ENCODE data around the gene BABAM2. TPM values are rescaled to one million over a fixed set of nuclear protein-coding genes. Genes with fewer than 3 reads are reported as not detected.

Gene BABAM2
- total RNA-seq, 2 experiments from 2014 or later = 19.7 to 33.2 TPM

- Histone ChIP-seq H3K9me2 (ENCODE audit: insufficient read depth, low read length) (no peaks in the 10 kb centered on the region), H3K4me1 (ENCODE audit: insufficient read depth, low read length, poor library complexity, severe bottlenecking) (no peaks in the 10 kb centered on the region), H3K4me2 (ENCODE audit: low read length) (no peak overlapping the region), H3K27ac (ENCODE audit: low read depth, low read length, poor library complexity, severe bottlenecking) (no peak overlapping the region), H2AFZ (ENCODE audit: low read length) (no peak overlapping the region), H3K79me2 (ENCODE audit: insufficient read depth, low read depth, low read length) (no peaks in the 10 kb centered on the region), H4K20me1 (ENCODE audit: insufficient read depth, low read length) (no peaks in the 10 kb centered on the region), H3K4me3 (ENCODE audit: low read depth, low read length, poor library complexity, severe bottlenecking) (no peak overlapping the region), H3K36me3 (ENCODE audit: insufficient read depth, low read length) (no peaks in the 10 kb centered on the region), H3K9me3 (ENCODE audit: low read length) (no peaks in the 10 kb centered on the region)
- intact Hi-C loops (cut with micrococcal nuclease; ENCODE audit: unreplicated experiment) = no loop called here
- POLR2A ChIA-PET = no interaction called here
- BruUV-seq (replicated peaks) = no TSS peak
- DNase-seq (ENCODE audit: low spot score) = no peak
- CTCF ChIA-PET (ENCODE audit: unreplicated experiment) = no interaction called here
- no peak for TF ChIP-seq CTCF (conservative IDR thresholded peaks at IDR 0.05; ENCODE audit: low read length)
- no peak for TF ChIP-seq EZH2phosphoT487 (IDR thresholded peaks at IDR 0.05; ENCODE audit: borderline replicate concordance, low read depth, low read length)
These were observed 258.0 kb downstream of the BABAM2 start for GRCh38 chr2:28148566-28148965.

- Histone ChIP-seq H4K20me1 (ENCODE audit: insufficient read depth, low read length) (no peaks in the 10 kb centered on the region), H3K9me3 (ENCODE audit: low read length) (peaks cover under 1% of the 10 kb centered on the region; the same call in 1 of the 2 replicates), H3K4me2 (ENCODE audit: low read length) (no peak overlapping the region), H2AFZ (ENCODE audit: low read length) (no peak overlapping the region), H3K9me2 (ENCODE audit: insufficient read depth, low read length) (no peaks in the 10 kb centered on the region), H3K79me2 (ENCODE audit: insufficient read depth, low read depth, low read length) (no peaks in the 10 kb centered on the region), H3K4me1 (ENCODE audit: insufficient read depth, low read length, poor library complexity, severe bottlenecking) (no peaks in the 10 kb centered on the region), H3K36me3 (ENCODE audit: insufficient read depth, low read length) (no peaks in the 10 kb centered on the region), H3K27ac (ENCODE audit: low read depth, low read length, poor library complexity, severe bottlenecking) (no peak overlapping the region), H3K4me3 (ENCODE audit: low read depth, low read length, poor library complexity, severe bottlenecking) (no peak overlapping the region)
- TF ChIP-seq EZH2phosphoT487 (IDR thresholded peaks at IDR 0.05; ENCODE audit: borderline replicate concordance, low read depth, low read length) = no peak
- no peak for TF ChIP-seq CTCF (conservative IDR thresholded peaks at IDR 0.05; ENCODE audit: low read length)
- POLR2A ChIA-PET = no interaction called here
- CTCF ChIA-PET (ENCODE audit: unreplicated experiment) = no interaction called here
- DNase-seq (ENCODE audit: low spot score) = no peak
- BruUV-seq (replicated peaks) = no TSS peak
- intact Hi-C loops (cut with micrococcal nuclease; ENCODE audit: unreplicated experiment) = no loop called here
These were observed 259.8 kb downstream of the BABAM2 start for GRCh38 chr2:28150236-28150915.

GRCh38 chr2:28150994-28151393 is 260.5 kb downstream of the BABAM2 start:
- Histone ChIP-seq H3K79me2 (ENCODE audit: insufficient read depth, low read depth, low read length) (no peaks in the 10 kb centered on the region), H3K4me3 (ENCODE audit: low read depth, low read length, poor library complexity, severe bottlenecking) (no peak overlapping the region), H3K4me2 (ENCODE audit: low read length) (no peak overlapping the region), H3K9me2 (ENCODE audit: insufficient read depth, low read length) (no peaks in the 10 kb centered on the region), H3K36me3 (ENCODE audit: insufficient read depth, low read length) (no peaks in the 10 kb centered on the region), H3K27ac (ENCODE audit: low read depth, low read length, poor library complexity, severe bottlenecking) (no peak overlapping the region), H4K20me1 (ENCODE audit: insufficient read depth, low read length) (no peaks in the 10 kb centered on the region), H2AFZ (ENCODE audit: low read length) (no peak overlapping the region), H3K9me3 (ENCODE audit: low read length) (peaks cover 7% of the 10 kb centered on the region; the same call in 1 of the 2 replicates), H3K4me1 (ENCODE audit: insufficient read depth, low read length, poor library complexity, severe bottlenecking) (no peaks in the 10 kb centered on the region)
- no peak for DNase-seq (ENCODE audit: low spot score)
- ChIA-PET CTCF (ENCODE audit: unreplicated experiment) (no interaction called here), POLR2A (no interaction called here)
- intact Hi-C loops (cut with micrococcal nuclease; ENCODE audit: unreplicated experiment) = no loop called here
- TF ChIP-seq CTCF (conservative IDR thresholded peaks at IDR 0.05; ENCODE audit: low read length) (no peak), EZH2phosphoT487 (IDR thresholded peaks at IDR 0.05; ENCODE audit: borderline replicate concordance, low read depth, low read length) (no peak)
- BruUV-seq (replicated peaks) = no TSS peak
